Measurements from ENCODE around the gene XYLT1.

XYLT1 gene

GRCh38 chr16:17277981-17278381, 192.8 kb downstream of the XYLT1 start:
- Mint-ChIP-seq H3K27me3 (ENCODE audit: low read depth, poor library complexity) (peaks cover 27% of the 10 kb centered on the region), H3K36me3 (ENCODE audit: low read depth) (no peaks in the 10 kb centered on the region), H3K27ac (no peak overlapping the region), H3K4me3 (no peak overlapping the region), H3K4me1 (peaks cover 12% of the 10 kb centered on the region), H3K9me3 (no peaks in the 10 kb centered on the region)
- DNase-seq: peak; percentile 27
- peak; percentile 20 for TF ChIP-seq CTCF (IDR thresholded peaks at IDR 0.05)

DNA sequence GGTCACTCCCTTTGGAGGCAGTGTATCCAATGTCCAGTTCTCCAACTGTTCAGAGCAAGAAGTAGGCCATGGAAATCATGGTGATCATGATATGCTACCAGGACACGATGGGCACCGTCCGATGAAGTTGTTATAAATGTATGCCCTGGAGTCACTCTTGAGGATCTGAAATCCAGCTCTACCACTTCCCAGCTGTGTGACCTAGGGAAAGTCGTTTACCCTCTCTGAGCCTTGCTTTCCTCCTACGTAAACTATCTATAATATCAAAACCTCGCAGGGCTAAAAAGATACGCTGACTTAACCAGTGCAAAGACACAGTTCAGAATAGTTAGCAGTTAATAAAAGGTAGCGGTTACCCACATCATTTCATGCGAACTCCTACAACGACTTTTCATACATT, 194.2 kb downstream of the XYLT1 start:
- Mint-ChIP-seq H3K4me3 (no peak overlapping the region), H3K4me1 (peaks cover 12% of the 10 kb centered on the region)
- TF ChIP-seq CTCF (IDR thresholded peaks at IDR 0.05): no peak

GRCh38 chr16:17276010-17276530, 194.7 kb downstream of the XYLT1 start:
- DNase-seq: no peak
- peaks cover 24% of the 10 kb centered on the region for H3K27me3 Mint-ChIP-seq (ENCODE audit: low read depth, poor library complexity)
- no peak overlapping the region for H3K4me3 Mint-ChIP-seq
- H3K9me3 Mint-ChIP-seq: no peaks in the 10 kb centered on the region
- no peak overlapping the region for H3K27ac Mint-ChIP-seq
- peaks cover 16% of the 10 kb centered on the region for H3K4me1 Mint-ChIP-seq
- TF ChIP-seq CTCF (IDR thresholded peaks at IDR 0.05): no peak
- no peaks in the 10 kb centered on the region for H3K36me3 Mint-ChIP-seq (ENCODE audit: low read depth)

More for the DNA sequence above, 194.2 kb downstream of the XYLT1 start:
- Mint-ChIP-seq H3K36me3 (ENCODE audit: low read depth) (no peaks in the 10 kb centered on the region), H3K27ac (no peak overlapping the region), H3K27me3 (ENCODE audit: low read depth, poor library complexity) (peaks cover 24% of the 10 kb centered on the region), H3K9me3 (no peaks in the 10 kb centered on the region)
- no peak for DNase-seq

GRCh38 chr16:17275076-17276009, 195.4 kb downstream of the XYLT1 start:
- DNase-seq: no peak
- Mint-ChIP-seq H3K27ac (peak overlapping the region; percentile 3), H3K4me1 (peaks cover 23% of the 10 kb centered on the region), H3K4me3 (no peak overlapping the region), H3K36me3 (ENCODE audit: low read depth) (no peaks in the 10 kb centered on the region), H3K27me3 (ENCODE audit: low read depth, poor library complexity) (peaks cover 22% of the 10 kb centered on the region), H3K9me3 (no peaks in the 10 kb centered on the region)
- TF ChIP-seq CTCF (IDR thresholded peaks at IDR 0.05): no peak

GRCh38 chr16:17273142-17273561, 197.6 kb downstream of the XYLT1 start:
- DNase-seq: no peak
- H3K36me3 Mint-ChIP-seq (ENCODE audit: low read depth): no peaks in the 10 kb centered on the region
- H3K27me3 Mint-ChIP-seq (ENCODE audit: low read depth, poor library complexity): peaks cover 17% of the 10 kb centered on the region
- H3K27ac Mint-ChIP-seq: no peak overlapping the region
- H3K4me1 Mint-ChIP-seq: peaks cover 22% of the 10 kb centered on the region
- no peak for TF ChIP-seq CTCF (IDR thresholded peaks at IDR 0.05)
- no peak overlapping the region for H3K4me3 Mint-ChIP-seq
- no peaks in the 10 kb centered on the region for H3K9me3 Mint-ChIP-seq
